ENCODE results near the gene KRT79. TPM values are rescaled to one million over a fixed set of nuclear protein-coding genes. Genes with fewer than 3 reads are reported as not detected.
A peak's percentile ranks its signal among the peaks of the same experiment; 100 is the strongest.
"Not testable (repeated sequence)": the region's sequence is repeated elsewhere in the genome, so short reads cannot be mapped to it uniquely, and the experiment has no call there.

The KRT79 gene
- 1.0 TPM for total RNA-seq
- 25.8 TPM for polyA plus RNA-seq
- long read RNA-seq, donor 1 = 0 reads
- long read RNA-seq, donor 2 = 0 reads
- long read RNA-seq, donor 3 = 0 reads
- long read RNA-seq, donor 4 = 0 reads
- long read RNA-seq, donor 5 = 0 reads
- long read RNA-seq, donor 6 = 0 reads
- long read RNA-seq, donor 7 = 0 reads
- long read RNA-seq, donor 8 = 0 reads
- long read RNA-seq, donor 9 = 0 reads
- long read RNA-seq, donor 10 = 0 reads

DNA sequence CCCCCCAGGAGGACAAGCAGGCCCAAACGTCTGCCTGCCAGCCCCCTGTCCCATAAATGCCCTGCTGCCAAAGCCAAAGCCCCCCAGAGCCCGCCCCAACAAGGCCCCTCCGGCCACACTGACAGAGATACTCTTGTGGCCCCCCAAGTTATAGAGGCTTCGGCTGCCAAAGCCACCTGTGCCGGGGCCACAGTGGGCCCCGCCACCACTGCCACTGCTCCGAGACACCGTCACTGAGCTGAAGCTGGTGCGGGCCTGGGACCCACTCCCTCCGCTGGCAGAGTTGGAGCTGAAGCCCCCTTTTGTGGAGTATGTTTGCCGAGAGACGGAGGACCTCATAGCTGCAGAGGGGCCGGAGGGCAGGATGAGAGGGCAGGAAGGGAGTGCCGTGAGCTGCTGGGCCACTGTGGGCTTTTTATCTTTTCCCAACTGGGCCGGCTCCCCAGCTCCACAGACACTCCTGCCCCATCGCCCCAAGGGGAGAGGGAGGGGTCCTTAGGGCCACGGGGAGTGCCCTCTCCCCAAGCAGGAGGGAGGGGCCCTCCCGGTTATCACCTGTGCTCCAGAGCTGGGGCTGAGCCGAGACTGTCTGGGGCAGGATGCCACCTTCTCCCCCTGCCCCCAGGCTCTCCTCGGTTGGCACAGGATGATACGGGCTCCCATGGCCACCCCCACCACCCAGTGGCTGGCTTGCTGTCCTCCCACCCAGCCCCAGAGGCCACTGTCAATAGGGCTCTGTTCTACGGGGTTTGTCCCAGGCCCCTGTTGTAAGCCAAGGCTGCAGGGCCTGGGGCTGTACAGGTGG, at the start of gene KRT79:
Gene KRT79, minus strand, starts transcription at position 390 of the 805 bp plus-strand sequence. Its CDS starts 51 bp downstream, at position 339.
- 91% methylated on average over 22 of the region's 22 CpGs for WGBS
- no peak for DNase-seq (ENCODE audit: low read depth in 6 of 9, low spot score in 9 of 9)
- H3K36me3 ChIP-seq (ENCODE audit: control insufficient read depth in 2 of 2, insufficient read depth in 2 of 2, low read length in 1 of 2) = no peaks in the 10 kb centered on the region
- peaks cover 0 to 2% of the 10 kb centered on the region in 2 donors for H3K4me1 ChIP-seq (ENCODE audit: control insufficient read depth in 2 of 2, insufficient read depth in 2 of 2, low read length in 2 of 2)
- H3K4me3 ChIP-seq (ENCODE audit: low read length in 2 of 2) = no peak within 1 kb of the TSS
- peaks cover 0 to 12% of the 10 kb centered on the region in 2 donors for H3K27me3 ChIP-seq (ENCODE audit: control insufficient read depth in 2 of 2, insufficient read depth in 1 of 2, low read length in 1 of 2)
- no peak within 1 kb of the TSS for H3K27ac ChIP-seq (ENCODE audit: low read depth in 1 of 2, low read length in 1 of 2)
- H3K9me3 ChIP-seq (ENCODE audit: control insufficient read depth in 2 of 2, insufficient read depth in 1 of 2, low read length in 1 of 2) = no peaks in the 10 kb centered on the region

DNA sequence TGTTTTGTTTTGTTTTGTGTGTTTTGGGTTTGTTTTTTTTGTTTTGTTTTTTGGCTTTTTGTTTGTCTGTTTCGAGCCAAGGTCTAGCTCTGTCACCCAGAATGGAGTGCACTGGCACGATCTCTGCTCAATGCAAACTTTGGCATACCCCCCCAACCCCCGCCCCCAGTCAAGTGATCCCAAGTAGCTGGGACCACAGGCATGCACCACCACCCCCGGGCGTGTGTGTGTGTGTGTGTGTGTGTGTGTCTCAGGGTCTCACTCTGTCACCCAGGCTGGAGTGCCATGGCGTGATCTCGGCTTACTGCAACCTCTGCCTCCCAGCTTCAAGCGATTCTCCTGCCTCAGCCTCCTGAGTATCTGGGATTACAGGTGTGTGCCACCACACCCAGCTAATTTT, 46.4 kb upstream of the KRT79 start:
- not testable (repeated sequence) for H3K4me3 ChIP-seq (ENCODE audit: low read length in 2 of 2); H3K9me3 ChIP-seq (ENCODE audit: control insufficient read depth in 2 of 2, insufficient read depth in 1 of 2, low read length in 1 of 2); H3K36me3 ChIP-seq (ENCODE audit: control insufficient read depth in 2 of 2, insufficient read depth in 2 of 2, low read length in 1 of 2); DNase-seq (ENCODE audit: low read depth in 6 of 9, low spot score in 9 of 9); H3K27ac ChIP-seq (ENCODE audit: low read depth in 1 of 2, low read length in 1 of 2)
- peaks cover 0 to 19% of the 10 kb centered on the region in 2 donors for H3K27me3 ChIP-seq (ENCODE audit: control insufficient read depth in 2 of 2, insufficient read depth in 1 of 2, low read length in 1 of 2)
- WGBS = 83% methylated on average over 8 of the region's 8 CpGs
- peaks cover 0 to 15% of the 10 kb centered on the region in 2 donors for H3K4me1 ChIP-seq (ENCODE audit: control insufficient read depth in 2 of 2, insufficient read depth in 2 of 2, low read length in 2 of 2)

DNA sequence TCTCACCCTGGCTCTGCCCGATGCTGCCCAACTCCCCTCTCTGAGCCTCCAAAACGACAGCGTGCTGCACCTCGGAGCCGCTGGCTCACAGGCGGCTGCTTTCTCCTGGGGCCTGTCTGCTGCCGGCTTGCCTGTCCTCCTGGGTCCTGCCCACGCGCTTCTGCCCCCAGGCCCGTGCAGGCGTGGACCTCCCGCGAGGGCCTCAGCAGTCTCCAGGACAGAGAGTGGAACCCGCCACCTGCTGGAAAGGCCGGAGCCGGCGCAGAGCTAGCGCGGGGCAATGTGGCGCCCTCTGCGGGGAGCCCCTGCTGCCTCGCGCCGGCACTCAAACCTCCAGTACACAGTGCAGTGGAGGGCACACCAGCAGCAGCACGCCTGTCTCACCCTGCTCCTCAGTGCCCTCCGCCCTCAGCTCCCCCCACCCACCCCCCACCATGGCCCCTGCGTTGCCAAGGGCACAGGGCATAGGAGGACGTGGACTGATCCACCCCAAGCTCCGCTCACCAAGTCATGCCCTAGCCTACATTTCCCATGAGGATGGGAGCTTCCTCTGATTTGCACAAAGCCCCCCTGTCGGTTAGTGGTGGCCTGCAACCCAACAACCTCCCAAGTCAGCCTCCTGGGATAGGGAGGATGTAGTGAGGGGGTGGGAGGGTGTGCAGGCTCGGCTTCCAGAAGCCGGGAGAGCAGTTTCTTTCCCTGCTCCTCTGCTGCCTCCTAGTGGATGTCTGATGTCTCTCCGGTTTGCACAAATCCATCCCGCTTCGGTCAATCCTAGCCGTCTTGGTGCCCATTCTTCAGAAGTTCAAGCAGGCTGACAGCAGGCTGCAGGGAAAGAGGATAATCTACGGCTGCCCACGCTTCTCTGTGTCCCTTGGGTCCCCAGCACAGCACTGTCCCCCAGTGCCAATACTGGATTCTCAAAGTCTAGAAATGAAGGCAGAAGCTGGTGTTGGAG, 45.6 kb upstream of the KRT79 start:
- WGBS = 10% methylated on average over 38 of the region's 38 CpGs
- H3K27me3 ChIP-seq (ENCODE audit: control insufficient read depth in 2 of 2, insufficient read depth in 1 of 2, low read length in 1 of 2) = peaks cover 3 to 28% of the 10 kb centered on the region in 2 donors
- no peak overlapping the region for H3K27ac ChIP-seq (ENCODE audit: low read depth in 1 of 2, low read length in 1 of 2)
- H3K4me1 ChIP-seq (ENCODE audit: control insufficient read depth in 2 of 2, insufficient read depth in 2 of 2, low read length in 2 of 2) = peaks cover 0 to 17% of the 10 kb centered on the region in 2 donors
- no peaks in the 10 kb centered on the region for H3K36me3 ChIP-seq (ENCODE audit: control insufficient read depth in 2 of 2, insufficient read depth in 2 of 2, low read length in 1 of 2)
- no peaks in the 10 kb centered on the region for H3K9me3 ChIP-seq (ENCODE audit: control insufficient read depth in 2 of 2, insufficient read depth in 1 of 2, low read length in 1 of 2)
- H3K4me3 ChIP-seq (ENCODE audit: low read length in 2 of 2) = no peak overlapping the region
- peak in 4 of 9 donors; percentile 36 to 70 (median 60) for DNase-seq (ENCODE audit: low read depth in 6 of 9, low spot score in 9 of 9)

DNA sequence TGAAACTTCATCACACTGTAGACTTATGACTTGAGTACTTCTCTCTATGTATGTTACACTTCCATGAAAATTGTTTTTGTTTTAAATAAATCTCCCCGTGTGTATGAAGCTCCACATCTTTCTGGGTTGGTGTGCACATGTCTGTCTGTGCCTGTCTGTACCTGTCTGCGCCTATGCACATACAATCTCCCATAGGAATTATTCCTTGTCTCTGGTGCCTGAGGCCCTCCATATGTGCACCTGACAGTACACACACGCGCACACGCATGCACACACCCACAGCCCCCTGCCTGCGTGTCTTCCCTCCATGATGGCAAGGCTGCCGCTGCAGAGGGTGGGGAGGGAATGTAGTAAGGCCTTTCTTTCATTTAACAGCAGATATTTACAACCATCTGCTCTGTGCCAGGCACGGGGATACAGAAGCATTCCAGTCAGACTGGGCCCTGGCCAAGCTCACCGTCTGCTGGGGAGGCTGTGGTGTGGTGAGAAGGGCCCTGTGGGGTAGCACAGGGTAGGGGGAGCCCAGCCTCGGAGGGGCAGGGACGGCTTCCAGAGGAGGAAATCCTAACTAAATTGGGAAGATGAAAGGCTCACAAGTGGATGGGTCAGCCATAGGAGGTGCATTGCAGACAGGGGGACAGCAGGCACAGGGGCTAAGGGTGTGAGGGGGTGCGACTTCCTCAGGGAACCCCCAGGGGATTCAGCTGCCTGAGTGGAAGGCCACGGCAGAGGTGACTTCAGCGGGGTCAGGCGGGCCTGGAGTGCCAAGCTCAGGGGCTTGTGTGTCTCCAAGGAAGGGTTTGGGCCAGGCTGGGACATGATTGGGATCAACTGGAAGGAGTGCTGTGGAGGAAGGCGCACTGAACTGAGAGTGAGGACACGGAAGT, 44.6 kb upstream of the KRT79 start:
- Histone ChIP-seq H3K27me3 (ENCODE audit: control insufficient read depth in 2 of 2, insufficient read depth in 1 of 2, low read length in 1 of 2) (peaks cover 3 to 37% of the 10 kb centered on the region in 2 donors), H3K4me1 (ENCODE audit: control insufficient read depth in 2 of 2, insufficient read depth in 2 of 2, low read length in 2 of 2) (peaks cover 0 to 25% of the 10 kb centered on the region in 2 donors), H3K27ac (ENCODE audit: low read depth in 1 of 2, low read length in 1 of 2) (peak overlapping the region in 1 of 2 donors; percentile 42), H3K9me3 (ENCODE audit: control insufficient read depth in 2 of 2, insufficient read depth in 1 of 2, low read length in 1 of 2) (no peaks in the 10 kb centered on the region), H3K36me3 (ENCODE audit: control insufficient read depth in 2 of 2, insufficient read depth in 2 of 2, low read length in 1 of 2) (no peaks in the 10 kb centered on the region), H3K4me3 (ENCODE audit: low read length in 2 of 2) (no peak overlapping the region)
- DNase-seq (ENCODE audit: low read depth in 6 of 9, low spot score in 9 of 9) = no peak
- WGBS = 91% methylated on average over 17 of the region's 17 CpGs

DNA sequence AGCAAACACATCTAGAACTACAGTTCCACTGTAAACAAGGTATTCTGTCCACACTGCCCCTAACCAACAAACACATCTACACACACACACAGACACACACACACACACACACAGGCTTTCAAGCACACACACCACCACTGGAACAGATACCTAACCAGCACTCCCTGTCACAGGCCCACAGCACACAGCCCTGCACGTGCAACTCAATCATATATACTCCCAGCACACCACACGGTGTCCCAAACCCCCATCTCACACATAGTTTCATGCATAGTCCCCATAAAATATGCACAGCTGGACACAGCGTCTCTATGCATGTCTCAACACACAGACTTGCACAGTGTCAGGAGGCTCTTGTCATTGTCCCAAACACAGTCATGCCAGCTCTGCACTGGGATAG, 43.1 kb upstream of the KRT79 start:
- 90% methylated on average over 3 of the region's 3 CpGs for WGBS
- Histone ChIP-seq H3K9me3 (ENCODE audit: control insufficient read depth in 2 of 2, insufficient read depth in 1 of 2, low read length in 1 of 2) (no peaks in the 10 kb centered on the region), H3K4me1 (ENCODE audit: control insufficient read depth in 2 of 2, insufficient read depth in 2 of 2, low read length in 2 of 2) (peaks cover 0 to 28% of the 10 kb centered on the region in 2 donors), H3K36me3 (ENCODE audit: control insufficient read depth in 2 of 2, insufficient read depth in 2 of 2, low read length in 1 of 2) (no peaks in the 10 kb centered on the region), H3K27me3 (ENCODE audit: control insufficient read depth in 2 of 2, insufficient read depth in 1 of 2, low read length in 1 of 2) (peaks cover 3 to 52% of the 10 kb centered on the region in 2 donors), H3K4me3 (ENCODE audit: low read length in 2 of 2) (no peak overlapping the region), H3K27ac (ENCODE audit: low read depth in 1 of 2, low read length in 1 of 2) (peak overlapping the region in 1 of 2 donors; percentile 20)
- no peak for DNase-seq (ENCODE audit: low read depth in 6 of 9, low spot score in 9 of 9)

DNA sequence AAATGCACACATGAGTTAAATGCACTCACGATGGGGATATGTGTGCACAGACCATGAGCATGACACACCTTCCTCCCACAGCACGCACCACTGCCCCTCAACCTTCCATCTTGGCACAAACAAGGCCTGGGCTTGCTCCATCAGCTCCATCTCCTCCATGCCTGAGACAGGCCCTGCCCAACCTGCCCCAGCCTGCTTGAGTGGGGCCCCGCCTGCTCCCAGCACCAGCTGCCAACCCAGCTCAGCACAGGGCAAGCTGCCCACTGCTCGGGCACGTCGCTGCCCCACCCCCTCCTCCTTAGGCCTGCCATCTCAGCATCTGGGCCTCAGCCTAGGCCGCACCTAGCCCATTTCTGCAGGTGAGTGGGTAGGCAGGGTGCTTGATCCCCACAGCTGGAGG, 42.3 kb upstream of the KRT79 start:
- DNase-seq (ENCODE audit: low read depth in 6 of 9, low spot score in 9 of 9) = no peak
- H3K36me3 ChIP-seq (ENCODE audit: control insufficient read depth in 2 of 2, insufficient read depth in 2 of 2, low read length in 1 of 2) = no peaks in the 10 kb centered on the region
- H3K9me3 ChIP-seq (ENCODE audit: control insufficient read depth in 2 of 2, insufficient read depth in 1 of 2, low read length in 1 of 2) = no peaks in the 10 kb centered on the region
- no peak overlapping the region for H3K4me3 ChIP-seq (ENCODE audit: low read length in 2 of 2)
- H3K4me1 ChIP-seq (ENCODE audit: control insufficient read depth in 2 of 2, insufficient read depth in 2 of 2, low read length in 2 of 2) = peaks cover 0 to 28% of the 10 kb centered on the region in 2 donors
- 95% methylated on average over 7 of the region's 7 CpGs for WGBS
- peak overlapping the region in 1 of 2 donors; percentile 38 for H3K27ac ChIP-seq (ENCODE audit: low read depth in 1 of 2, low read length in 1 of 2)
- H3K27me3 ChIP-seq (ENCODE audit: control insufficient read depth in 2 of 2, insufficient read depth in 1 of 2, low read length in 1 of 2) = peaks cover 3 to 60% of the 10 kb centered on the region in 2 donors

DNA sequence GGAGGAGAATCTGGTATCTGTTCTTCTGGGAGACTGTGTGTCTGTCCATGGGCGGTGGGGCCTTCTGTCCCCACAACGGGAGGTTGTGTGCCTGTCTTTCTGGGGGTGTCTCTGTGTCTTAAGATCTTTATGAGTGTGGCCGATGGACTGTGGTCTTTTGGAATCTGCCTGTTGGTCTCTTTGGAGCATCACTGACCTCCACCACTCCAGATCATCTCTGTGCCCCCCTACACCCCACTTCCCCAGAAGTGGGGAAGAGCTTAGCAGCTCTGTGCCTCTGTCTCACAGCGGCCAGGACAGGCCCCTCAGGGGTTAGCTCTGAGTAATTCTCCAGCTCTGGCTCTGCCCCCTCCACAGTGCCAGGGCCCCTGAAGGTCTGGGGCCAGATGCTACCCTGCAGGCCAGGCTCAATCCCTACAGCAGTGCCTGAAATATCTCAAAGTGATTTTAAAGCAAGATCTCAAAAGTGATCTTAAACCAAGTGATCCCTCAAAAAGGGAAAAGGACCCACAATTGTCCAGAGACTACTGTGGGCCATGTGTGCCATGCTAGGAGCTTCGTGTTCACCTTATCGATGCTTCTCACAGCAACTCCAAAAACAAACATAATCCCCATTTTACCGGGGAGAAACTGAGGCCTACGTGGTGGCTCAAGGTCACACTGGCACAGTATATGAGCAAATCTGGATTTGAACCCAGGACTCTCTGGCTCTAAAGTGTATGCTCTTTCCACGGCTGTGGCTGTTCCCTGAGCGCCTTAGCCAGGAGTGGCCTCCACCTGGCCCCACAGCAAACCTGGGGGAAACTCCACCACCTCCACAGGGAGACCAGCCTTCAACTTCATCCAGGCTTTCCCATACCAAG, 40.7 kb upstream of the KRT79 start:
- 77% methylated on average over 10 of the region's 10 CpGs for WGBS
- Histone ChIP-seq H3K4me3 (ENCODE audit: low read length in 2 of 2) (peak overlapping the region in 1 of 2 donors; percentile 51), H3K27ac (ENCODE audit: low read depth in 1 of 2, low read length in 1 of 2) (peak overlapping the region in 1 of 2 donors; percentile 68), H3K9me3 (ENCODE audit: control insufficient read depth in 2 of 2, insufficient read depth in 1 of 2, low read length in 1 of 2) (no peaks in the 10 kb centered on the region), H3K27me3 (ENCODE audit: control insufficient read depth in 2 of 2, insufficient read depth in 1 of 2, low read length in 1 of 2) (peaks cover 3 to 60% of the 10 kb centered on the region in 2 donors), H3K36me3 (ENCODE audit: control insufficient read depth in 2 of 2, insufficient read depth in 2 of 2, low read length in 1 of 2) (no peaks in the 10 kb centered on the region), H3K4me1 (ENCODE audit: control insufficient read depth in 2 of 2, insufficient read depth in 2 of 2, low read length in 2 of 2) (peaks cover 0 to 30% of the 10 kb centered on the region in 2 donors)
- no peak for DNase-seq (ENCODE audit: low read depth in 6 of 9, low spot score in 9 of 9)

All from thymus (tissue), 14 donors.